K562 (cell line): ENCODE data around the gene PITPNC1. TPM values are rescaled to one million over a fixed set of nuclear protein-coding genes. Genes with fewer than 3 reads are reported as not detected.
"Not testable (repeated sequence)": the region's sequence is repeated elsewhere in the genome, so short reads cannot be mapped to it uniquely, and the experiment has no call there.

ENCODE experiments used
- ATAC-seq: fragments of 200-7000 bp; cut with Tn5 transposase; 3 replicates; pipeline ENCODE4 v1.9.1; 2020; ENCODE audit warnings: moderate library complexity
- BruUV-seq: library from RNA; stranded (reverse); fragments of 400-500 nt; replicated peaks from 2 replicates; lab custom pipeline; 2021; lab: Mats Ljungman, UMichigan
- CTCF ChIA-PET: fragments of 300-600 bp; formaldehyde crosslinking; extraction: SDS; loops from one replicate; lab custom pipeline; 2021; ENCODE audit warnings: low intra/inter-chr PET ratio; lab: Yijun Ruan, JAX
- POLR2A ChIA-PET: fragments of 300-600, 350-650 bp; sonication (Branson Sonifier 250); formaldehyde crosslinking; extraction: SDS; loops from one replicate; lab custom pipeline; 2021; ENCODE audit warnings: antibody characterized with exemption, inconsistent platforms; lab: Yijun Ruan, JAX
- DNase-seq, 4 experiments: peaks; one replicate each; pipeline versions ENCODE4 v3.0.0 to v3.0.0-alpha.2; 2011 to 2018; ENCODE audit warnings: low spot score in 3 of 4, mixed read lengths in 3 of 4; ENCODE audit errors: extremely low read depth in 1 of 4
- FAIRE-seq: peaks from 2 replicates; lab custom pipeline; 2011; peaks lifted over from hg19 to GRCh38; lab: Jason Lieb, UNC
- H2AFZ ChIP-seq: 2 replicates; pipeline ENCODE4 v1.6.0; 2011; ENCODE audit warnings: low read depth, low read length, control low read depth, inconsistent platforms
- H3K27ac ChIP-seq: fragments of 200-600 bp; 3 replicates; pipeline ENCODE4 v1.8.0; 2011; ENCODE audit warnings: low read depth, mild to moderate bottlenecking, control low read depth, inconsistent platforms, low read length, moderate library complexity, mixed read lengths; ENCODE audit errors: extremely low read depth
- H3K27me3 ChIP-seq, 2 experiments: fragments of 300-600 bp in 1 of 2; 2 replicates in 1 of 2; 3 replicates in 1 of 2; pipeline versions ENCODE4 v1.6.0 to v1.8.0; 2011; ENCODE audit warnings: inconsistent platforms in 2 of 2, low read length in 2 of 2, mild to moderate bottlenecking in 1 of 2, mixed read lengths in 1 of 2, moderate library complexity in 1 of 2; ENCODE audit not compliant: control insufficient read depth in 2 of 2, insufficient read depth in 2 of 2
- H3K36me3 ChIP-seq: fragments of 300-600 bp; 3 replicates; pipeline ENCODE4 v1.8.0; 2011; ENCODE audit warnings: mild to moderate bottlenecking, low read length, inconsistent platforms; ENCODE audit not compliant: control insufficient read depth, insufficient read depth
- H3K4me1 ChIP-seq, 2 experiments: fragments of 200-600 bp in 1 of 2; replicated peaks in 1 of 2; 2 replicates in 1 of 2; 3 replicates in 1 of 2; pipeline versions ENCODE4 v1.5.1 to v1.8.0; 2011; ENCODE audit warnings: inconsistent platforms in 2 of 2, low read length in 2 of 2, mild to moderate bottlenecking in 1 of 2, mixed read lengths in 1 of 2, moderate library complexity in 1 of 2; ENCODE audit not compliant: control insufficient read depth in 2 of 2, insufficient read depth in 2 of 2
- H3K4me2 ChIP-seq: 2 replicates; pipeline ENCODE4 v1.6.1; 2011; ENCODE audit warnings: low read length, control low read depth, inconsistent platforms, mixed read lengths; ENCODE audit not compliant: insufficient read depth
- H3K4me3 ChIP-seq: fragments of 200-600 bp; sonication (generic), shearing (Covaris generic); 2 replicates; pipeline ENCODE4 v1.5.1; 2016; ENCODE audit warnings: control low read depth, inconsistent platforms
- H3K79me2 ChIP-seq: fragments of 200-600 bp; 3 replicates; pipeline ENCODE4 v1.8.0; 2011; ENCODE audit warnings: low read length, inconsistent platforms; ENCODE audit not compliant: control insufficient read depth, insufficient read depth
- H3K9ac ChIP-seq, 2 experiments: 2 replicates each; pipeline versions ENCODE4 v1.6.0 to v1.6.1; 2011; ENCODE audit warnings: low read depth in 2 of 2, low read length in 2 of 2, control low read depth in 1 of 2, inconsistent platforms in 1 of 2, mild to moderate bottlenecking in 1 of 2, mixed read lengths in 1 of 2; ENCODE audit not compliant: insufficient read depth in 1 of 2
- H3K9me1 ChIP-seq: one replicate; pipeline ENCODE4 v1.6.0; 2011; ENCODE audit warnings: inconsistent platforms, mild to moderate bottlenecking, low read length, moderate library complexity; ENCODE audit not compliant: control insufficient read depth, insufficient read depth
- H3K9me3 ChIP-seq: replicated peaks from 2 replicates; pipeline ENCODE4 v1.5.1; 2011; ENCODE audit warnings: low read depth, low read length, inconsistent platforms; ENCODE audit not compliant: control insufficient read depth, insufficient read depth
- H4K20me1 ChIP-seq: replicated peaks from 2 replicates; pipeline ENCODE4 v1.6.1; 2011; ENCODE audit warnings: low read length, inconsistent platforms, mixed read lengths; ENCODE audit not compliant: control insufficient read depth, insufficient read depth
- LCOR ChIP-seq: sonication (generic); formaldehyde crosslinking; IDR thresholded peaks from 2 replicates; pipeline ENCODE4 v1.8.0; 2022; ENCODE audit warnings: mild to moderate bottlenecking, missing genetic modification reagents
- NR2F6 ChIP-seq: fragments of 450-650 bp; formaldehyde crosslinking; IDR thresholded peaks from 2 replicates; pipeline ENCODE4 v1.4.0; 2020; ENCODE audit warnings: mild to moderate bottlenecking
- PYGO2 ChIP-seq: fragments of 450-650 bp; IDR thresholded peaks from 2 replicates; pipeline ENCODE4 v1.6.1; 2016; ENCODE audit warnings: mild to moderate bottlenecking, missing genetic modification characterization, moderate library complexity, missing compliant biosample characterization
- ZBTB7A ChIP-seq: IDR thresholded peaks from 2 replicates; pipeline ENCODE4 v1.6.1; 2011; ENCODE audit warnings: low read depth, mild to moderate bottlenecking, low read length, moderate library complexity, borderline replicate concordance; ENCODE audit not compliant: control insufficient read depth
- ZKSCAN1 ChIP-seq: fragments of 150-350 bp; IDR thresholded peaks from 2 replicates; pipeline ENCODE4 v1.6.1; 2016; ENCODE audit warnings: low read depth, low read length
- WGBS: fragments of 100-300 bp; shearing (Covaris generic); methylation state at CpG from one replicate; pipeline ENCODE4 v1.1.6; 2016; ENCODE audit warnings: low coverage, mixed read lengths; ENCODE audit not compliant: insufficient coverage; ENCODE audit errors: missing lambda C conversion rate; 5-methylcytosine and 5-hydroxymethylcytosine counted together
- in situ Hi-C: fragments of 300-500 bp; cut with MboI; formaldehyde crosslinking; loops from 4 replicates; pipeline ENCODE4 v1.15.0; 2018; ENCODE audit warnings: inconsistent platforms, mixed read lengths
- intact Hi-C: fragments of 100-400 bp; cut with micrococcal nuclease; formaldehyde crosslinking; loops from 2 replicates; pipeline ENCODE4 v1.14.2; 2022
- polyA plus RNA-seq, 8 experiments: library from polyadenylated mRNA; depleted of rRNA in 4 of 8; stranded (reverse) in 5 of 8; unstranded in 3 of 8; fragments of >200 nt; fragmentation: Nextera tagmentation in 2 of 8; fragmentation: Illumina TruSeq in 1 of 8; extraction: Ambion mirVana in 2 of 8; extraction: Trizol in 1 of 8; gene quantifications; 2 replicates each; pipeline versions ENCODE4 v1.2.1 to v1.2.3, GENCODE V29; 2011 to 2014; ENCODE audit warnings: inconsistent platforms in 1 of 8, missing spikeins in 1 of 8
- total RNA-seq, 7 experiments: library from RNA; depleted of rRNA in 6 of 7; stranded (reverse); fragments of >200 nt in 6 of 7; fragmentation: Illumina TruSeq in 2 of 7; extraction: Trizol in 2 of 7; gene quantifications; 2 replicates each; pipeline versions ENCODE4 v1.2.1 to v1.2.3, GENCODE V29; 2011 to 2021; ENCODE audit warnings: low replicate concordance in 1 of 7
- TF ChIP-seq, protein P1 (sequence below): fragments of 200-800 bp; sonication (Bioruptor generic); IDR thresholded peaks from 2 replicates; pipeline ENCODE4 v1.6.1; 2017; ENCODE audit warnings: missing genetic modification characterization, missing compliant biosample characterization

Gene PITPNC1
- total and polyA plus RNA-seq, 9 of the 15 experiments (the other 6 are each of a cell fraction or from before 2014, with no cell fraction given) = 0.11 to 1.1 (median 0.65) TPM

DNA sequence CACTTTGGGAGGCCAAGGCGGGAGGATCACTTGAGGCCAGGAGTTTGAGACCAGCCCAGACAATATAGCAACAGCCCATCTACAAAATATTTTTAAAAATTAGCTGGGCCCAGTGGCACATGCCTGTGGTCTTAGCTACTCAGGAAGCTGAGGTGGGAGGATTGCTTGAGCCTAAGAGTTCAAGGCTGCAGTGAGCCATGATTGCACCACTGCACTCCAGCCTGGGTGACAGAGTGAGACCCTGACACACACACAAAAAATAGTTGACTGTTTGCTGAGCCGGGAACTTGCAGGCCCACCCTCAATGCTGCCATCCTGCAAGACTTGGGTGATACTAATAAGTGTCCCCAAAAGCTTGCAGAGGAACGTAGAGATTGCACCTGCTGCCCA is 271.8 kb downstream of the PITPNC1 start:
- ATAC-seq, intact Hi-C loops, BruUV-seq, H3K79me2 ChIP-seq, H3K9ac ChIP-seq, in situ Hi-C loops, FAIRE-seq, H4K20me1 ChIP-seq, H3K9me1 ChIP-seq, H3K4me1 ChIP-seq, H3K27ac ChIP-seq, H3K4me2 ChIP-seq, H3K4me3 ChIP-seq, CTCF ChIA-PET, H3K36me3 ChIP-seq, DNase-seq, H2AFZ ChIP-seq, H3K9me3 ChIP-seq: not testable (repeated sequence)
- POLR2A ChIA-PET = interaction anchor here (0.6 to 0.7 kb wide), 2 partner anchors 11 to 60 kb away, joined by 3 read pairs; no protein-coding TSS in a partner anchor
- WGBS = 3% methylated on average over 3 of the region's 3 CpGs
- H3K27me3 ChIP-seq = peaks cover 24 to 40% of the 10 kb centered on the region in 2 experiments

DNA sequence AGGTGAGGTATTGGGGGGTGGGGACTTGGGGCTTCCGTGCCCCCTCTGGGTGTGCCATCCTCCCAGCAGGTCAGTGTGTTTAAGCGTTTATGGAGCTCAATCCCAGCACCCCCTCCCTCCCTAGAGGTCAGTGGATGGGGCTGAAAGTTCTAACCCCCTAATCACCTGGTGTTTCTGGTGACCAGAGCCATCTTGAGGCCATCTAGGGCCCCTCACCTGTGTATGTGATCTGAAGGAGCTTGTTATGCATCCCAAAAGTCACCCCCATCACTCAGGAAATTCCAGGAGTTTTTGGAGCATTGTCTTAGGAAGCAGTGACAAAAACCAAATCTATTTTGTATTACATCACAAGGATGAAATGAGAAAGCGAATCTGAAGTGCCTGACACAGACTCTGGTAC is 272.8 kb downstream of the PITPNC1 start:
- POLR2A ChIA-PET = interaction anchor here (0.5 to 0.6 kb wide), 3 partner anchors 56 to 872 kb away, joined by 3 read pairs; no protein-coding TSS in a partner anchor
- WGBS = 0% methylated on average over 3 of the region's 3 CpGs
- Histone ChIP-seq H3K4me2 (no peak overlapping the region), H3K4me3 (no peak overlapping the region), H2AFZ (no peak overlapping the region), H3K4me1 (no peaks in the 10 kb centered on the region), H3K79me2 (no peaks in the 10 kb centered on the region), H3K9me3 (no peaks in the 10 kb centered on the region), H3K27ac (no peak overlapping the region), H4K20me1 (no peaks in the 10 kb centered on the region; the same call in 1 of the 2 replicates), H3K27me3 (peaks cover 26 to 34% of the 10 kb centered on the region in 2 experiments; a peak in 4 of 5 replicates), H3K36me3 (no peaks in the 10 kb centered on the region), H3K9ac (no peak overlapping the region), H3K9me1 (no peaks in the 10 kb centered on the region)
- BruUV-seq = no TSS peak
- DNase-seq = no peak
- intact Hi-C loops = no loop called here
- no peak for FAIRE-seq
- in situ Hi-C loops = no loop called here
- no peak for TF ChIP-seq NR2F6 (CRISPR knock-in tag)
- no peak for TF ChIP-seq ZKSCAN1
- no peak for TF ChIP-seq ZBTB7A
- TF ChIP-seq PYGO2 (tag) = no peak
- no peak for TF ChIP-seq LCOR (CRISPR knock-in tag)
- TF ChIP-seq, protein P1, sequence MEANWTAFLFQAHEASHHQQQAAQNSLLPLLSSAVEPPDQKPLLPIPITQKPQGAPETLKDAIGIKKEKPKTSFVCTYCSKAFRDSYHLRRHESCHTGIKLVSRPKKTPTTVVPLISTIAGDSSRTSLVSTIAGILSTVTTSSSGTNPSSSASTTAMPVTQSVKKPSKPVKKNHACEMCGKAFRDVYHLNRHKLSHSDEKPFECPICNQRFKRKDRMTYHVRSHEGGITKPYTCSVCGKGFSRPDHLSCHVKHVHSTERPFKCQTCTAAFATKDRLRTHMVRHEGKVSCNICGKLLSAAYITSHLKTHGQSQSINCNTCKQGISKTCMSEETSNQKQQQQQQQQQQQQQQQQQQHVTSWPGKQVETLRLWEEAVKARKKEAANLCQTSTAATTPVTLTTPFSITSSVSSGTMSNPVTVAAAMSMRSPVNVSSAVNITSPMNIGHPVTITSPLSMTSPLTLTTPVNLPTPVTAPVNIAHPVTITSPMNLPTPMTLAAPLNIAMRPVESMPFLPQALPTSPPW = no peak
- no peak for ATAC-seq
- CTCF ChIA-PET = no interaction called here

DNA sequence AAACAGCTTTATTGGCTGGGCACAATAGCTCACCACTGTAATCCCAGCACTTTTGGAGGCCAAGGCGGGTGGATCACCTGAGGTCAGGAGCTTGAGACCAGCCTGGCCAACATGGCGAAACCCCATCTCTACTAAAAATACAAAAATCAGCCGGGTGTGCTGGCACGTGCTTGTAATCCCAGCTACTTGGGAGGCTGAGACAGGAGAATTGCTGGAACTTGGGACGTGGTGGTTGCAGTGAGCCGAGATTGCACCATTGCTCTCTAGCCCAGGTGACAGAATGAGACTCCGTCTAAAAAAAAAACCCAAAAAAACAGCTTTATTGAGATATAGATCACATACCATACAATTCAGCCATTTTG is 274.1 kb downstream of the PITPNC1 start:
- FAIRE-seq, ATAC-seq, in situ Hi-C loops, H3K4me1 ChIP-seq, DNase-seq, H3K4me3 ChIP-seq, intact Hi-C loops, H3K79me2 ChIP-seq, H3K36me3 ChIP-seq, H3K9me1 ChIP-seq, H4K20me1 ChIP-seq, CTCF ChIA-PET, H3K9me3 ChIP-seq, H2AFZ ChIP-seq, H3K9ac ChIP-seq, BruUV-seq, H3K27ac ChIP-seq, H3K4me2 ChIP-seq: not testable (repeated sequence)
- WGBS = 0% methylated on average over 6 of the region's 7 CpGs
- H3K27me3 ChIP-seq = peaks cover 26 to 40% of the 10 kb centered on the region in 2 experiments; a peak in 4 of 5 replicates
- POLR2A ChIA-PET = interaction anchor here (0.7 kb wide), 1 partner anchor 275 kb away, joined by 3 read pairs; no protein-coding TSS in a partner anchor
